SU-DHL-6 (cell line): ENCODE results near the gene AFF3.
A peak's percentile ranks its signal among the peaks of the same experiment; 100 is the strongest.
"Not testable (repeated sequence)": the region's sequence is repeated elsewhere in the genome, so short reads cannot be mapped to it uniquely, and the experiment has no call there.

Experiments
- H2AFZ ChIP-seq: fragments of 200-600 bp; sonication (generic); 2 replicates; pipeline ENCODE4 v1.6.1; 2014; ENCODE audit warnings: low read depth, mild to moderate bottlenecking, moderate library complexity, mixed read lengths, antibody characterized with exemption, low read length; ENCODE audit not compliant: severe bottlenecking
- H3F3A ChIP-seq: fragments of 200-600 bp; shearing (Covaris generic); 2 replicates; pipeline ENCODE4 v1.6.0; 2016; ENCODE audit warnings: antibody characterized with exemption, mild to moderate bottlenecking; ENCODE audit not compliant: insufficient read depth
- H3K27ac ChIP-seq: fragments of 200-600 bp; sonication (generic); 2 replicates; pipeline ENCODE4 v1.5.1; 2016; ENCODE audit warnings: low read depth, mild to moderate bottlenecking, low read length, moderate library complexity, mixed read lengths
- H3K27me3 ChIP-seq: fragments of 200-600 bp; sonication (generic), shearing (Covaris generic); 2 replicates; pipeline ENCODE4 v1.6.0; 2014; ENCODE audit warnings: mild to moderate bottlenecking, low read length
- H3K36me3 ChIP-seq: fragments of 200-600 bp; sonication (generic); 2 replicates; pipeline ENCODE4 v1.6.1; 2014; ENCODE audit warnings: mild to moderate bottlenecking, low read length, mixed read lengths
- H3K4me2 ChIP-seq: fragments of 300-600, 200-600 bp; shearing (Covaris generic), sonication (generic); 2 replicates; pipeline ENCODE4 v1.6.0; 2014; ENCODE audit warnings: low read length, low read depth, mild to moderate bottlenecking; ENCODE audit not compliant: poor library complexity, severe bottlenecking
- H3K4me3 ChIP-seq: fragments of 200-600 bp; sonication (generic); 2 replicates; pipeline ENCODE4 v1.5.1; 2014; ENCODE audit warnings: antibody characterized with exemption, low read length, mild to moderate bottlenecking, mixed read lengths; ENCODE audit not compliant: insufficient read depth, poor library complexity, severe bottlenecking
- H3K79me2 ChIP-seq: fragments of 200-600 bp; sonication (generic); 2 replicates; pipeline ENCODE4 v1.6.1; 2014; ENCODE audit warnings: mild to moderate bottlenecking, low read length, moderate library complexity; ENCODE audit not compliant: insufficient read depth
- H3K9ac ChIP-seq: fragments of 200-600 bp; sonication (generic); 2 replicates; pipeline ENCODE4 v1.7.0; 2014; ENCODE audit warnings: mild to moderate bottlenecking, low read length
- H3K9me2 ChIP-seq: fragments of 200-600 bp; sonication (generic); replicated peaks from 2 replicates; pipeline ENCODE4 v1.6.1; 2014; ENCODE audit warnings: low read length; ENCODE audit not compliant: insufficient read depth
- H3K9me3 ChIP-seq: fragments of 200-600 bp; sonication (generic); 2 replicates; pipeline ENCODE4 v1.6.1; 2014; ENCODE audit warnings: low read length, mixed read lengths; ENCODE audit not compliant: insufficient read depth
- H4K20me1 ChIP-seq: fragments of 200-600 bp; sonication (generic); 2 replicates; pipeline ENCODE4 v1.6.1; 2014; ENCODE audit warnings: low read depth, mild to moderate bottlenecking, antibody characterized with exemption, low read length, moderate library complexity, mixed read lengths
- CTCF ChIP-seq: fragments of 200-600 bp; sonication (generic); IDR thresholded peaks from one replicate; pipeline ENCODE4 v1.5.1; 2017; ENCODE audit warnings: antibody characterized with exemption, mild to moderate bottlenecking, low read length, moderate library complexity; ENCODE audit not compliant: insufficient read depth, poor library complexity, severe bottlenecking
- EZH2phosphoT487 ChIP-seq: fragments of 200-600 bp; sonication (generic), shearing (Covaris generic); conservative IDR thresholded peaks from 2 replicates; pipeline ENCODE4 v1.6.1; 2018; ENCODE audit warnings: mild to moderate bottlenecking, antibody characterized with exemption, low read length, moderate library complexity, mixed read lengths

AFF3 gene

GRCh38 chr2:100160396-100160795, 18.0 kb upstream of the AFF3 start:
- Histone ChIP-seq H4K20me1 (no peaks in the 10 kb centered on the region), H3K27me3 (no peaks in the 10 kb centered on the region), H2AFZ (no peak overlapping the region), H3K27ac (no peak overlapping the region), H3K4me3 (no peak overlapping the region), H3K9me3 (peaks cover 6% of the 10 kb centered on the region; the same call in 1 of the 2 replicates), H3F3A (no peaks in the 10 kb centered on the region), H3K4me2 (no peak overlapping the region), H3K79me2 (no peaks in the 10 kb centered on the region), H3K9ac (no peak overlapping the region), H3K36me3 (no peaks in the 10 kb centered on the region), H3K9me2 (no peaks in the 10 kb centered on the region; the same call in 1 of the 2 replicates)
- no peak for TF ChIP-seq EZH2phosphoT487

GRCh38 chr2:100151832-100152231, 9.4 kb upstream of the AFF3 start:
- H3K9me3 ChIP-seq, H3K36me3 ChIP-seq, H3K27me3 ChIP-seq, H4K20me1 ChIP-seq, H3K4me3 ChIP-seq, H3K27ac ChIP-seq, H3K9ac ChIP-seq, H3F3A ChIP-seq, H3K4me2 ChIP-seq, H3K79me2 ChIP-seq, H3K9me2 ChIP-seq, H2AFZ ChIP-seq: not testable (repeated sequence)

- H4K20me1 ChIP-seq, result no peaks in the 10 kb centered on the region
- peaks cover 3% of the 10 kb centered on the region; the same call in 1 of the 2 replicates for H3F3A ChIP-seq
- no peak overlapping the region for H2AFZ ChIP-seq
- no peaks in the 10 kb centered on the region for H3K27me3 ChIP-seq
- no peak overlapping the region for H3K9ac ChIP-seq
- no peak for TF ChIP-seq CTCF
- TF ChIP-seq EZH2phosphoT487, result no peak
- H3K79me2 ChIP-seq, result no peaks in the 10 kb centered on the region
- H3K36me3 ChIP-seq, result 0 out of 2 replicates have a peak, but pooled peaks cover 2% of the 10 kb centered on the region
- H3K27ac ChIP-seq, result no peak overlapping the region
- H3K4me2 ChIP-seq, result no peak overlapping the region
- H3K9me2 ChIP-seq, result no peaks in the 10 kb centered on the region
- no peak overlapping the region for H3K4me3 ChIP-seq
- no peaks in the 10 kb centered on the region for H3K9me3 ChIP-seq
Observed at GRCh38 chr2:100151310-100151709, 8.9 kb upstream of the AFF3 start.

- Histone ChIP-seq H3K79me2 (no peaks in the 10 kb centered on the region), H3K9me3 (no peaks in the 10 kb centered on the region), H3K27me3 (no peaks in the 10 kb centered on the region), H3K4me3 (no peak overlapping the region), H3K27ac (no peak overlapping the region), H3K9ac (no peak overlapping the region), H3K9me2 (no peaks in the 10 kb centered on the region), H3K36me3 (0 out of 2 replicates have a peak, but pooled peaks cover 2% of the 10 kb centered on the region), H3K4me2 (peak overlapping the region; percentile 0), H2AFZ (no peak overlapping the region), H3F3A (peaks cover 3% of the 10 kb centered on the region; the same call in 1 of the 2 replicates), H4K20me1 (no peaks in the 10 kb centered on the region)
- TF ChIP-seq EZH2phosphoT487 (no peak), CTCF (no peak)
Observed at GRCh38 chr2:100148883-100149282, 6.5 kb upstream of the AFF3 start.
